Forelimb muscle (tissue), 1 donor: ENCODE measurements around the gene CNPPD1. TPM values are rescaled to one million over a fixed set of nuclear protein-coding genes. Genes with fewer than 3 reads are reported as not detected.

ENCODE experiments used
- DNase-seq: peaks from one replicate; pipeline ENCODE4 v3.0.0-alpha.2; 2013; ENCODE audit warnings: low read depth
- polyA plus RNA-seq: library from polyadenylated mRNA; unstranded; fragments of 120-200 nt; gene quantifications from one replicate; pipeline ENCODE4 v1.2.1, GENCODE V29; 2013; ENCODE audit not compliant: insufficient read length

The CNPPD1 gene
- polyA plus RNA-seq, 1 donor = 34.2 TPM

DNA sequence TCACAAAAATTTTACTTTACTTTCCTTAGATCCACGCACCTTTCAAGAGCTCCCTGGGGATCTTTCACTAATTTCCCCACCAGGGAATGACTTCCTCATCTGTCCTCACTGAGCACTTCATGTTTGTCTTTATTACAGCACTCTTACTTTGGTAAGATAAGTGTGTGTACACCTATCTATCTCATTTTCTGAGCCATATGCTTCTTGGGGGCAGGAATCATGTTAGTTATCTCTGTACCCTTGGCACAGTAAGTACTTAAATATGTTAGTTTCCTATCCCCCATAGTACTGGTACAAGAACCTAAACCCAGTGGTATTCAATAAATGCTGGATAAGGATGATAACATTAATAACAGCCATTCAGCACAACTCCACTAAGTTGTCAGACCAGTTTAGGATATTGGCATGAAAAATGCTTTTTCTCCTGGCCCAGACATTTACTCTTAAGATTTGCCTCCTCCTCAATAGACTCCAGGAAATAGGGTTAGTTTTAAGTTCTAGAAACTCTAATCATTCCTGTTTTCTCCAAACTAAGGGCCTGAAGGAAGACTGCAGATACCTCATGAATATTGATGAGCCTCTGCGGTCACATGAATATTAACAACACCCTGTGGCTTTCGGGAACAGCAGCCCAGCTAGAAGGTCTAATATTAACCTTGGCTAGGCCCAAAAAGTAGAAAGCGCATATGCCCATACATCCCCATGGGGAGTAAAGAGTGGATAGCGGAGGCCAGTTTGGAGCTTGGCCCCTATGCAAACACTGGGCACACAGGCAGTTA, 54.3 kb downstream of the CNPPD1 start:
- DNase-seq = no peak

Other genes with a start within 250 kb of the CNPPD1 start
- 0.29 TPM for gene CDK5R2, start 217.3 kb downstream of the CNPPD1 start, polyA plus RNA-seq
- not detected for gene FEV, start 191.7 kb downstream of the CNPPD1 start, polyA plus RNA-seq
- gene CRYBA2, start 183.5 kb downstream of the CNPPD1 start, polyA plus RNA-seq = not detected
- gene CFAP65, start 135.4 kb downstream of the CNPPD1 start, polyA plus RNA-seq = not detected
- gene IHH, start 116.0 kb downstream of the CNPPD1 start, polyA plus RNA-seq = not detected
- 11.6 TPM for gene NHEJ1, start 16.1 kb downstream of the CNPPD1 start, polyA plus RNA-seq
- gene SLC23A3, start 6.9 kb downstream of the CNPPD1 start, polyA plus RNA-seq = 1.3 TPM
- 39.8 TPM for gene RETREG2, start 1.4 kb upstream of the CNPPD1 start, polyA plus RNA-seq
- 21.0 TPM for gene ZFAND2B, start 29.9 kb upstream of the CNPPD1 start, polyA plus RNA-seq
- 31.9 TPM for gene ABCB6, start 42.0 kb upstream of the CNPPD1 start, polyA plus RNA-seq
- 33.5 TPM for gene ATG9A, start 52.7 kb upstream of the CNPPD1 start, polyA plus RNA-seq
- gene ANKZF1, start 52.9 kb upstream of the CNPPD1 start, polyA plus RNA-seq = 26.8 TPM
- 3.6 TPM for gene GLB1L, start 68.5 kb upstream of the CNPPD1 start, polyA plus RNA-seq
- gene STK16, start 68.6 kb upstream of the CNPPD1 start, polyA plus RNA-seq = 15.0 TPM
- gene TUBA4B, start 76.3 kb upstream of the CNPPD1 start, polyA plus RNA-seq = 0.20 TPM
- 139 TPM for gene TUBA4A, start 77.0 kb upstream of the CNPPD1 start, polyA plus RNA-seq
- 82.4 TPM for gene DNAJB2, start 102.4 kb upstream of the CNPPD1 start, polyA plus RNA-seq
- gene PTPRN, start 132.5 kb upstream of the CNPPD1 start, polyA plus RNA-seq = 0.13 TPM
- gene RESP18, start 155.8 kb upstream of the CNPPD1 start, polyA plus RNA-seq = not detected
- 33.7 TPM for gene DNPEP, start 211.0 kb upstream of the CNPPD1 start, polyA plus RNA-seq
- 5,672 TPM for gene DES, start 241.5 kb upstream of the CNPPD1 start, polyA plus RNA-seq